Skeletal muscle satellite cell (primary cell): Measurements from ENCODE around the gene IL1B.

Experiments
- H3K27me3 ChIP-seq: 2 replicates; pipeline ENCODE4 v1.7.0; 2013; ENCODE audit warnings: low read length; ENCODE audit not compliant: control insufficient read depth, insufficient read depth
- H3K36me3 ChIP-seq: 2 replicates; pipeline ENCODE4 v1.7.0; 2013; ENCODE audit warnings: mild to moderate bottlenecking, control low read depth, low read length; ENCODE audit not compliant: insufficient read depth
- H3K4me1 ChIP-seq: 2 replicates; pipeline ENCODE4 v1.7.0; 2013; ENCODE audit warnings: low read length; ENCODE audit not compliant: control insufficient read depth, insufficient read depth
- H3K4me2 ChIP-seq: 2 replicates; pipeline ENCODE4 v1.7.0; 2013; ENCODE audit warnings: mild to moderate bottlenecking, low read length
- H3K4me3 ChIP-seq: 2 replicates; pipeline ENCODE4 v1.7.0; 2013; ENCODE audit warnings: low read length
- H3K9ac ChIP-seq: 2 replicates; pipeline ENCODE4 v1.7.0; 2013; ENCODE audit warnings: mild to moderate bottlenecking, low read depth, low read length, moderate library complexity
- H3K9me3 ChIP-seq: replicated peaks from 2 replicates; pipeline ENCODE4 v1.7.0; 2013; ENCODE audit warnings: mild to moderate bottlenecking, control low read depth, low read length

The IL1B gene

GRCh38 chr2:112794841-112795240, 41.7 kb downstream of the IL1B start:
- H3K4me1 ChIP-seq = peaks cover 5% of the 10 kb centered on the region
- no peak overlapping the region for H3K9ac ChIP-seq
- no peak overlapping the region for H3K4me2 ChIP-seq
- no peak overlapping the region for H3K4me3 ChIP-seq
- H3K9me3 ChIP-seq = no peaks in the 10 kb centered on the region
- no peaks in the 10 kb centered on the region for H3K36me3 ChIP-seq
- H3K27me3 ChIP-seq = no peaks in the 10 kb centered on the region

DNA sequence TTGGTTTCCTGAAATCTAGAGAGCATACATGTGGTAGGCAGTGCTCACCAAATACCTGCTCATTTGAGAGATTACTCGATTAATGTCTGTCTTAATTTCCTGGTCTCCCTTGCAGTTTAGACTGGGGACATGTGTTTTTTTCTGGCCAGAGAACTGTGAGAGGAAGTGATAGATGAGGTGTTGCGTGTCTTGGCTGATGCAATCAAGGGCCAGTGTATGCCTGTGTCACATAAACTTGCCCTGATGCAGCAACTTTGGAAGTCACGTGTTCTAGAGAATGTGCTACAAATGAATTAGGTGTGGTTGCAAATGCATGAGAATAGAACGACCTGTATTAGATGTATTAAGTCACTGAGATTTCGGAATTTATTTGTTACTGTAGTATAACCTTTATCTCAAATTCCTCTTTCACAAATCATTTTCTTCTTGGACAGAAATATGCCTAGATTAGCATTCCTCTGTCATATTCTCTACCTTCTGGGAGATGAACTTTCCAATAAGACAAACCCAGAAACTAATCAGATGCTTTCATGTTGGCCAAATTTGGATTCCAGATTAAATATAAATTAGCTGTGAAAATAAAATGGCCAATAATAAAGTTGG, 42.3 kb downstream of the IL1B start:
- no peaks in the 10 kb centered on the region for H3K27me3 ChIP-seq
- H3K4me1 ChIP-seq = peaks cover 5% of the 10 kb centered on the region
- no peak overlapping the region for H3K4me3 ChIP-seq
- no peaks in the 10 kb centered on the region for H3K9me3 ChIP-seq
- H3K4me2 ChIP-seq = no peak overlapping the region
- no peak overlapping the region for H3K9ac ChIP-seq
- H3K36me3 ChIP-seq = no peaks in the 10 kb centered on the region

GRCh38 chr2:112793449-112793978, 43.1 kb downstream of the IL1B start:
- no peak overlapping the region for H3K4me2 ChIP-seq
- peaks cover 5% of the 10 kb centered on the region for H3K4me1 ChIP-seq
- H3K4me3 ChIP-seq = no peak overlapping the region
- no peak overlapping the region for H3K9ac ChIP-seq
- no peaks in the 10 kb centered on the region for H3K36me3 ChIP-seq
- H3K27me3 ChIP-seq = no peaks in the 10 kb centered on the region
- no peaks in the 10 kb centered on the region for H3K9me3 ChIP-seq

- no peak overlapping the region for H3K9ac ChIP-seq
- H3K36me3 ChIP-seq = no peaks in the 10 kb centered on the region
- H3K9me3 ChIP-seq = no peaks in the 10 kb centered on the region
- no peak overlapping the region for H3K4me3 ChIP-seq
- H3K27me3 ChIP-seq = no peaks in the 10 kb centered on the region
- peaks cover 5% of the 10 kb centered on the region for H3K4me1 ChIP-seq
- H3K4me2 ChIP-seq = no peak overlapping the region
These were observed 44.2 kb downstream of the IL1B start for GRCh38 chr2:112792419-112792818.

DNA sequence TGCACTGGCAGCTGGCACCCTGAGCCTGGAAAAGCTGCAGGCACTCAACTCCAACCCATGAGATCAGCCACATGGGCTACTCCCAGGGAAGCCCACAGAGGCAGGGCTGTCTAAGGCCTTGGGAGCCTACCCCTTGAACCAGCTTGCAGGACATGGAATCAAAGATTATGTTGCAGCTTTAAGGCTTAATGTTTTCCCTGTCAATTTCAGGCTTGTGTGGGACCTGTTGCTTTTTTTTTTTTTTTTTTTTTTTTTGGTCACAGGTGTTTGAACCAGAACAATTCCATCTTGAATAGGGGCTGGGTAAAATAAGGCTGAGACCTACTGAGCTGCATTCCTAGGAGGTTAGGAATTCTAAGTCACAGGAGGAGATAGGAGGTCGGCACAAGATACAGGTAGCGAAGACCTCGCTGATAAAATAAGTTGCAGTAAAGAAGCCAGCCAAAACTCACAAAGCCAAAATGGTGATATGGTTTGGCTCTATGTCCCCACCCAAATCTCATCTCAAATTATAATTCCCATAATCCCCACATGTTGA, 44.8 kb downstream of the IL1B start:
- Histone ChIP-seq H3K9ac (no peak overlapping the region), H3K4me1 (peaks cover 5% of the 10 kb centered on the region), H3K4me3 (no peak overlapping the region), H3K4me2 (no peak overlapping the region), H3K27me3 (no peaks in the 10 kb centered on the region), H3K9me3 (no peaks in the 10 kb centered on the region), H3K36me3 (no peaks in the 10 kb centered on the region)

DNA sequence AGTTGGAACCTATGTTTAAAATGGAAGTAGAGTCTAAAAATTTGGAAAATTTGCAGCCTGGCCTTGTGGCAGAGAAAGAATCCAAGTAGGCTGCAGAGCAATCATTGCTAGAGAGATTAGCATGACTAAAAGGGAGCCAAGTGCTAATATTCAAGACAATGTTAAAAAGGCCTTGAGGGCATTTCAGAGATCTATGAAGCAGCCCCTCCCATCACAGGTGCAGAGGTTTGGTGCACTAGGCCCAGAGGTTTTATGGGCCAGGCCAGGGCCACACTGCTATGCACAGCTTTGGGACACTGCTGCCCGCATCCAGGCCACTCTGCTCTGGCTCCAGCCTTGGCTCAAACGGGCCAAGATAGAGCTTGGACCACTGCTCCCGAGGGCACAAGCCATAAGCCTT, 45.6 kb downstream of the IL1B start:
- Histone ChIP-seq H3K4me1 (peaks cover 5% of the 10 kb centered on the region), H3K27me3 (no peaks in the 10 kb centered on the region), H3K9ac (no peak overlapping the region), H3K4me2 (no peak overlapping the region), H3K9me3 (no peaks in the 10 kb centered on the region), H3K36me3 (no peaks in the 10 kb centered on the region), H3K4me3 (no peak overlapping the region)

DNA sequence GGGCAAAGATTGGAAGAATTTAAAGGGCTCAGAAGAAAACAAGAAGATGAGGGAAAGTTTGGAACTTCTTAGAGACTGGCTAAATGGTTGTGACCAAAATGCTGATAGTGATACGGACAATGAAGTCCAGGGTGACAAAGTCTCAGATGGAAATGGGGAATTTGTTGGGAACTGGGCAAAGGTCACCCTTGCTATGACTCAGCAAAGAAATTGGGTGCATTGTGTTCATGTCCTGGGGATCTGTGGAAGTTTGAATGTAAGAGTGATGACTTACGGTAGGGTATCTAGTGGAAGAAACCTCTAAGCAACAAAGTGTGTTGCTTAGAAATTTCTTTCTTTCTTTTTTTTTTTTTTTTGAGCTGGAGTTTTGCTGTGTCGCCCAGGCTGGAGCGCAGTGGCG, 46.3 kb downstream of the IL1B start:
- H3K4me2 ChIP-seq = no peak overlapping the region
- H3K9me3 ChIP-seq = no peaks in the 10 kb centered on the region
- no peak overlapping the region for H3K9ac ChIP-seq

GRCh38 chr2:112789186-112789585, 47.4 kb downstream of the IL1B start:
- no peaks in the 10 kb centered on the region for H3K9me3 ChIP-seq
- peaks cover 4% of the 10 kb centered on the region for H3K4me1 ChIP-seq
- H3K4me3 ChIP-seq = no peak overlapping the region
- no peaks in the 10 kb centered on the region for H3K36me3 ChIP-seq
- H3K9ac ChIP-seq = no peak overlapping the region
- no peaks in the 10 kb centered on the region for H3K27me3 ChIP-seq
- H3K4me2 ChIP-seq = no peak overlapping the region

More for the DNA sequence above, 46.3 kb downstream of the IL1B start:
- Histone ChIP-seq H3K4me3 (no peak overlapping the region), H3K27me3 (no peaks in the 10 kb centered on the region), H3K36me3 (no peaks in the 10 kb centered on the region), H3K4me1 (peaks cover 5% of the 10 kb centered on the region)

DNA sequence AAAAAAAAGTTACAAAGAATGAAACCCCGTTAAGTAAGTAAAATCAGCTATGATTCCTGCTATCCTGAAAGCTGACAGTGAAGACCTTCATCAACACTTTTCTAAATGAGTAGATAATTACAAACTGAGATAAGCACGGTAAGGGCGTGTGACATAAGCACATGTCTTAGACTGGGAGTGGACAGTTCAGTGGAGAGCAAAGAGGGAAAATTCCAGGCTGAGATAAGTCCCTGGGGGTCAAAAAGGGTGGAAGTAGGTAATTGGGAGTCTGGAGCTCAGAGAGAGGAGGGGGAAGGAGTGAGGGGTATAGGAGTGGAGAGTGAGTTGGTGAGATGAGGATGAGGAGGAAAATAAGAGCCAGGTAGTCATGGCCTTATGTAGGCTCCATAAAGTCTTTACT, 47.9 kb downstream of the IL1B start:
- Histone ChIP-seq H3K36me3 (no peaks in the 10 kb centered on the region), H3K9ac (no peak overlapping the region), H3K9me3 (no peaks in the 10 kb centered on the region), H3K4me3 (no peak overlapping the region), H3K4me2 (no peak overlapping the region), H3K27me3 (no peaks in the 10 kb centered on the region), H3K4me1 (peaks cover 4% of the 10 kb centered on the region)

DNA sequence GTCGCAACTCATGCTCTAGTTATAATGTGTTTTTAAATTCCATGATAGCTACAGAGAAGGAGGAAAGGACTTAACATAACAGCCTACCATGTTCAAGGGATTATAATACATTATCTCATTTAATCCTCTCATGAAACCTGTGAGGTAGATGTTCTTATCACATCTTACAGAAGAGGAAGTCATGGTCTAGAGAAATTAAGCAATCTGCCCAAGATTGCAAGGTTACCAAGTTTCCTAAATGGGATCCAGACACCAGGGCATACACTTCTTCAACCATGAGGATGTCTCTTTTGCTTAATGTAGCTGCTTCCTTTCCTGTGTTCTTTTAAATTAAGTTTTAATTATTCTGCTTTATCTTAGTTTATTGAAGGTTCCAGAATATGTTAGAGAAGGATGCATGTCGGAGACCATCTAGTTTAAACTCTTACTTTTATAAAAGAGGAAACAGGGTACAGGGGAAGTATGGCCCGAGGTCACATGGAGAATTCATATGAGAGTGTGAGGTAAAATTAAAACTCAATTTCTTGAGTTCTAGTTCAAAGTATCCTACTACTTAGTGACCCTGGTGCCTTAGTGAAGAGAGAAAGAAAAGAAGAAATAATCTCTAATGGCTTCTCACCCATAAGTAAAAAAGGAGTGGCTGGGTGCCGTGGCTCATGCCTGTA, 48.7 kb downstream of the IL1B start:
- Histone ChIP-seq H3K4me2 (no peak overlapping the region), H3K4me1 (peaks cover 4% of the 10 kb centered on the region), H3K9me3 (no peaks in the 10 kb centered on the region), H3K27me3 (no peaks in the 10 kb centered on the region), H3K4me3 (no peak overlapping the region), H3K9ac (no peak overlapping the region), H3K36me3 (no peaks in the 10 kb centered on the region)

- Histone ChIP-seq H3K4me3 (no peak overlapping the region), H3K4me1 (peaks cover 4% of the 10 kb centered on the region), H3K9ac (no peak overlapping the region), H3K27me3 (no peaks in the 10 kb centered on the region), H3K4me2 (no peak overlapping the region), H3K9me3 (no peaks in the 10 kb centered on the region), H3K36me3 (no peaks in the 10 kb centered on the region)
These were observed 49.3 kb downstream of the IL1B start for GRCh38 chr2:112787294-112787693.
